Tibial artery (tissue), 4 donors: ENCODE data around the gene GRM5.
"Not testable (repeated sequence)": the region's sequence is repeated elsewhere in the genome, so short reads cannot be mapped to it uniquely, and the experiment has no call there.

ENCODE experiments used
- DNase-seq, 2 donors: peaks; one replicate each; pipeline ENCODE4 v3.0.0-alpha.2; 2019
- H3K27ac ChIP-seq, 2 donors: fragments of 200-600 bp; sonication (generic) in 1 of 2; 1 replicate in 1 of 2; 2 replicates in 1 of 2; pipeline ENCODE4 v1.5.1; 2018 to 2019; ENCODE audit warnings: mild to moderate bottlenecking in 1 of 2
- H3K27me3 ChIP-seq, 2 donors: fragments of 200-600 bp; sonication (generic) in 1 of 2; one replicate each; pipeline versions ENCODE4 v1.5.1 to v1.6.0; 2016 to 2019
- H3K36me3 ChIP-seq, 3 donors: fragments of 200-600 bp; sonication (generic) in 2 of 3; one replicate each; pipeline ENCODE4 v1.5.1; 2016 to 2019; ENCODE audit warnings: mild to moderate bottlenecking in 2 of 3
- H3K4me1 ChIP-seq, 4 donors: fragments of 200-600 bp; sonication (generic) in 2 of 4; 1 replicate in 3 of 4; 2 replicates in 1 of 4; pipeline ENCODE4 v1.5.1; 2016 to 2019
- H3K4me3 ChIP-seq, 2 donors: fragments of 200-600 bp; sonication (generic) in 1 of 2; 1 replicate in 1 of 2; 2 replicates in 1 of 2; pipeline ENCODE4 v1.5.1; 2018 to 2019; ENCODE audit warnings: mild to moderate bottlenecking in 2 of 2
- H3K9me3 ChIP-seq, 3 donors: fragments of 200-600 bp; sonication (generic) in 1 of 3; one replicate each; pipeline ENCODE4 v1.5.1; 2016 to 2019
- intact Hi-C: fragments of 100-400 bp; cut with DNase I; formaldehyde crosslinking; loops from one replicate; pipeline ENCODE4 v1.15.0; 2023; ENCODE audit warnings: low total_unique reads
- TF ChIP-seq, protein P1 (sequence below), 2 experiments: fragments of 200-600 bp in 1 of 2; fragments of 450-650 bp in 1 of 2; IDR thresholded peaks; one replicate each; pipeline ENCODE4 v1.5.1; 2017 to 2019; ENCODE audit warnings: antibody characterized with exemption in 2 of 2, mild to moderate bottlenecking in 1 of 2, moderate library complexity in 1 of 2

GRM5 gene

DNA sequence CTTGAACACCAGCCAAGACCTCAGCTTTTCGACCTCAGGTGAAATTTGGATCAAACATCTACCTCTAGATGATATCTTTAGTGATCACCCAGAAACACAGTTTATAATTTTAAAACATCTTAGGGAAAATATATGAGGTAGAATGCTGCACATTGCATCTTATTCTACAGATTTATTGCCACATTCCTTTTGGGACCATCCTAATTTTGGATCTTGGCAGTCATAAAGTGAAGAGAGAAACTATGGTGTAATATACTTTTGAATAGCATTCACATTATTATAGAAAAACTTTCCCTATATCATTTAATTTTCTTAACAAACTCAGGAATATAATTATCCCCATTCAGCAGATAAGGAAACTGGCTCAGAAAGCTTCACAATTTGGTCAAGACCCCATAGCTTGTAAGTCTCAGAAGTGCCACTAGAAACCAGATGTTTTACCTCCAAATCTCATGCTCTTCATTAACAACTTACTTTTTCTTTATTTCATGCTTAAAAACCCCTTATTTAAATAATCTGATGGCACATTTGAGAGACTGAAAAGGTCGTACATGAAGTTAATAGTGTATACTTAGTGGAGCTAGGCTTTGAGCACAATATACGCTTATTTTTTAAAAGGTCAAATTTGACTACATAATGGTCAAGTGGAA, 529.0 kb downstream of the GRM5 start:
- TF ChIP-seq, protein P1, sequence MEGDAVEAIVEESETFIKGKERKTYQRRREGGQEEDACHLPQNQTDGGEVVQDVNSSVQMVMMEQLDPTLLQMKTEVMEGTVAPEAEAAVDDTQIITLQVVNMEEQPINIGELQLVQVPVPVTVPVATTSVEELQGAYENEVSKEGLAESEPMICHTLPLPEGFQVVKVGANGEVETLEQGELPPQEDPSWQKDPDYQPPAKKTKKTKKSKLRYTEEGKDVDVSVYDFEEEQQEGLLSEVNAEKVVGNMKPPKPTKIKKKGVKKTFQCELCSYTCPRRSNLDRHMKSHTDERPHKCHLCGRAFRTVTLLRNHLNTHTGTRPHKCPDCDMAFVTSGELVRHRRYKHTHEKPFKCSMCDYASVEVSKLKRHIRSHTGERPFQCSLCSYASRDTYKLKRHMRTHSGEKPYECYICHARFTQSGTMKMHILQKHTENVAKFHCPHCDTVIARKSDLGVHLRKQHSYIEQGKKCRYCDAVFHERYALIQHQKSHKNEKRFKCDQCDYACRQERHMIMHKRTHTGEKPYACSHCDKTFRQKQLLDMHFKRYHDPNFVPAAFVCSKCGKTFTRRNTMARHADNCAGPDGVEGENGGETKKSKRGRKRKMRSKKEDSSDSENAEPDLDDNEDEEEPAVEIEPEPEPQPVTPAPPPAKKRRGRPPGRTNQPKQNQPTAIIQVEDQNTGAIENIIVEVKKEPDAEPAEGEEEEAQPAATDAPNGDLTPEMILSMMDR (IDR thresholded peaks at IDR 0.05): no peak
- intact Hi-C loops: no loop called here
- H3K4me3 ChIP-seq: no peak overlapping the region
- no peak for DNase-seq
- no peaks in the 10 kb centered on the region for H3K27me3 ChIP-seq
- H3K27ac ChIP-seq: no peak overlapping the region
- H3K4me1 ChIP-seq: peaks cover 0 to 17% (median 3%) of the 10 kb centered on the region in 4 donors
- no peaks in the 10 kb centered on the region for H3K9me3 ChIP-seq
- H3K36me3 ChIP-seq: no peaks in the 10 kb centered on the region

DNA sequence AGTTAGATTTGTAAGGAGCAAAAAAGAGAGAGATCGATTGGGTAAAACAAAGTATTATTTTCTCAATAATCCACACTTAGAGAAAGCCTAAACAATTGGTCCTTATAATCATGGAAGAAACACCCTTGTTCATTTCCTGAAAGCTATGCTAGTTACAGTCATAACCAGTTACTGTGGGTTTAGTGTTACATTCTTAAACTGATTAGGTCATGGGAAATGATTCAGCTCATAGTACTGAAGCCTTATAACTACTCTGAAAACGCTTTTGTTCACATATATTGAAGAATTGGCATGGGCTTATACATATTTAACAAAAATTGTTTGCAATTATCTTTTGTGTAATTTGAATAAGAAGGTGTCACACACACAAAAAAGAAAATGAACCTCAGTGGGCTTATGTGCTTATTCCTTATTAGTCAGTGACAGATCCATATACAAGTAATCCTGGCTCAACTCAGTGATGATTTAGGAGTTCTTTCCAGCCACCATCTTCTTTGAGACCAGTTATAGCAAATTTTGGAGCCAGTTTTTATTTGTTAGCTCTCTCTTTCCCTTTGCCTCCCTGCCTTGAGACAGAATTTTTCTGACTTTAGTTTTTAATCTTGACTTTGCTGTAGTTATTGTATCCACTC, 529.8 kb downstream of the GRM5 start:
- peaks cover 0 to 17% (median 3%) of the 10 kb centered on the region in 4 donors for H3K4me1 ChIP-seq
- H3K27me3 ChIP-seq: no peaks in the 10 kb centered on the region
- TF ChIP-seq, protein P1 (IDR thresholded peaks at IDR 0.05): no peak
- H3K9me3 ChIP-seq: no peaks in the 10 kb centered on the region
- H3K27ac ChIP-seq: no peak overlapping the region
- no peak overlapping the region for H3K4me3 ChIP-seq
- DNase-seq: no peak
- intact Hi-C loops: no loop called here
- H3K36me3 ChIP-seq: no peaks in the 10 kb centered on the region

DNA sequence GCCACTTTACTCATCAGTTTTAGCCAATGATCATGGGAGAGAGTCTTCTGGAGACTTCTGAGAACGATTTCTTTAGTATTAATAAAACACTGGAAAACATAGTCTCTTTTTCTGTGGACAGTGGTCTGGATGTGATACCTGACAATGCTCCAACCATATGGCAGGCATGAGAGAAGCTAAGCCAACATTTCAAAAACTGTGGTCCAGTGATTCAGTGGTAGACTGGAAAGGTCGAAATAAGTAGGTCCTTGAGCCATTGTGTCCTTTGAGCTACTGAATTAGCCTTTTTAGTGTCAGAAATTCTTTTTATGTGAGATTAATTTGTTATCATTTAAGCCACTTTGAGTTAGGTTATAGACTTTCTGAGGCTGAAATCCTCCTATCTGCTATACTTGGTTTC, 530.5 kb downstream of the GRM5 start:
- H3K9me3 ChIP-seq: no peaks in the 10 kb centered on the region
- TF ChIP-seq, protein P1 (IDR thresholded peaks at IDR 0.05): no peak
- no peak for DNase-seq
- H3K4me1 ChIP-seq: peaks cover 0 to 17% (median 3%) of the 10 kb centered on the region in 4 donors
- H3K36me3 ChIP-seq: no peaks in the 10 kb centered on the region
- intact Hi-C loops: no loop called here
- no peak overlapping the region for H3K27ac ChIP-seq
- no peaks in the 10 kb centered on the region for H3K27me3 ChIP-seq
- no peak overlapping the region for H3K4me3 ChIP-seq

DNA sequence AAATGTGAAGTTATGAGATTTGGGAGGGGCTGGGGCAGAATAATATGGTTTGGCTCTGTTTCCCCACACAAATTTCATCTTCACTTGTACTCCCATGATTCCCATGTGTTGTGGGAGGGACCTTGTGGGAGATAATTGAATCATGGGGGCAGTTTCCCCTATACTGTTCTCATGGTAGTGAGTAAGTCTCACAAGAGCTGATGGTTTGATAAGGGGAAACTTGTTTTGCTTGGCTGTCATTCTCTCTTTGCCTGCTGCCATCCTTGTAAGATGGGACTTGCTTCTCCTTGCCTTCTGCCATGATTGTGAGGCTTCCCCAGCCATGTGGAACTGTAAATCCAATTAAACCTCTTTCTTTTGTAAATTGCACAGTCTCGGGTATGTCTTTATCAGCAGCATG, 531.1 kb downstream of the GRM5 start:
- intact Hi-C loops: not testable (repeated sequence)

DNA sequence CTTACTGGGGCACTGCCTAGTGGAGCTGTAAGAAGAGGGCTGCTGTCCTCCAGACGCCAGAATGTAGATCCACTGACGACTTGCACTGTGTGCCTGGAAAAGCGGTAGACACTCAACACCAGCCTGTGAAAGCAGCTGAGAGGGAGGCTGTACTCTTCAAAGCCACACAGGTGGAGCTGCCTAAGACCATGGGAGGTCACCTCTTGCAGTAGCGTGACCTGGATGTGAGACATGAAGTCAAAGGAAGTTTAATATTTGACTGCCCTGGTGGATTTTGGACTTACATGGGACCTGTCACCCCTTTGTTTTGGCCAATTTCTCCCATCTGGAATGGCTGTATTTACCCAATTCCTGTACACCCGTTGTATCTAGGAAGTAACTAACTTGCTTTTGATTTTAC, 531.6 kb downstream of the GRM5 start:
- no peak overlapping the region for H3K4me3 ChIP-seq
- H3K36me3 ChIP-seq: no peaks in the 10 kb centered on the region
- no peak overlapping the region for H3K27ac ChIP-seq
- peaks cover 0 to 17% (median 3%) of the 10 kb centered on the region in 4 donors for H3K4me1 ChIP-seq
- no peaks in the 10 kb centered on the region for H3K27me3 ChIP-seq
- intact Hi-C loops: no loop called here
- no peaks in the 10 kb centered on the region for H3K9me3 ChIP-seq
- DNase-seq: no peak
- TF ChIP-seq, protein P1 (IDR thresholded peaks at IDR 0.05): no peak

More for the DNA sequence above, 531.1 kb downstream of the GRM5 start:
- not testable (repeated sequence) for H3K27me3 ChIP-seq, H3K4me3 ChIP-seq, H3K9me3 ChIP-seq, H3K27ac ChIP-seq, H3K36me3 ChIP-seq, DNase-seq
- H3K4me1 ChIP-seq: peaks cover 0 to 17% (median 3%) of the 10 kb centered on the region in 4 donors

DNA sequence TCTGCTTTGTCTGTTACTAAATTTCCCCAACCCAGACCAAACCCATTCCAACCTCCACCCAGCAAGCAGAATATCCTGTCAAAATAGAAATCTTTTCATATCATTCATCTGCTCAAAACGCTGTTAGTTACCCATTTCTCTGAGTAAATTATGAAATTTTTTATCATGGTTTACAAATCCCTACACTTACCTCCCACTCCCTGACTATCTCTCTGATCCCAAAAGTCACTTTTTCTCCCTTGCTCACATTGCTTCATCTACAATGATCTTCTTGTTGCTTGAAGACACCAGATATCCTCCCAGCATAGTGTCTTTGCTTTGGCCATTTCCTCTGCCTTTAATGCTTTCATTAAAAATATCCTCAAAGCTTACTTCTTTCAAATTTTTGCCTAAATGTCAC, 532.8 kb downstream of the GRM5 start:
- intact Hi-C loops: no loop called here
- peaks cover 0 to 17% (median 3%) of the 10 kb centered on the region in 4 donors for H3K4me1 ChIP-seq
- no peak for DNase-seq
- no peaks in the 10 kb centered on the region for H3K27me3 ChIP-seq
- H3K4me3 ChIP-seq: no peak overlapping the region
- H3K9me3 ChIP-seq: no peaks in the 10 kb centered on the region
- H3K36me3 ChIP-seq: no peaks in the 10 kb centered on the region
- TF ChIP-seq, protein P1 (IDR thresholded peaks at IDR 0.05): no peak
- H3K27ac ChIP-seq: no peak overlapping the region
